Transverse colon (tissue), 4 donors: Measurements from ENCODE around the gene PLEKHG1. TPM values are rescaled to one million over a fixed set of nuclear protein-coding genes. Genes with fewer than 3 reads are reported as not detected.
A peak's percentile ranks its signal among the peaks of the same experiment; 100 is the strongest.

Experiments used
- DNase-seq: peaks from one replicate; pipeline ENCODE4 v3.0.0-alpha.2; 2019
- H3K27ac ChIP-seq, 4 donors: fragments of 200-600 bp; sonication (generic); 2 replicates each; pipeline ENCODE4 v1.5.1; 2016 to 2018; ENCODE audit warnings: inconsistent platforms in 4 of 4
- H3K27me3 ChIP-seq: fragments of 200-600 bp; sonication (generic); 2 replicates; pipeline ENCODE4 v1.5.1; 2017; ENCODE audit warnings: inconsistent platforms
- H3K36me3 ChIP-seq, 4 donors: fragments of 200-600 bp; sonication (generic); 2 replicates each; pipeline ENCODE4 v1.5.1; 2017 to 2019; ENCODE audit warnings: inconsistent platforms in 4 of 4
- H3K4me1 ChIP-seq, 4 donors: fragments of 200-600 bp; sonication (generic); 2 replicates each; pipeline ENCODE4 v1.5.1; 2017 to 2020; ENCODE audit warnings: inconsistent platforms in 4 of 4
- H3K4me3 ChIP-seq, 4 donors: fragments of 200-600 bp; sonication (generic); 1 replicate in 1 of 4; 2 replicates in 3 of 4; pipeline versions ENCODE4 v1.5.1 to v1.6.1; 2017 to 2019; ENCODE audit warnings: inconsistent platforms in 4 of 4
- H3K9me3 ChIP-seq, 2 donors: fragments of 200-600 bp; sonication (generic); 2 replicates each; pipeline ENCODE4 v1.5.1; 2017 to 2019; ENCODE audit warnings: inconsistent platforms in 2 of 2
- CTCF ChIP-seq, 5 experiments: fragments of 200-600 bp in 3 of 5; fragments of 450-650 bp in 2 of 5; sonication (generic) in 3 of 5; IDR thresholded peaks; 1 replicate in 2 of 5; 2 replicates in 3 of 5; pipeline ENCODE4 v1.5.1; 2016 to 2017; ENCODE audit warnings: antibody characterized with exemption in 5 of 5, inconsistent platforms in 3 of 5, mild to moderate bottlenecking in 2 of 5, moderate library complexity in 1 of 5
- EP300 ChIP-seq: sonication (generic); formaldehyde crosslinking; IDR thresholded peaks from one replicate; pipeline ENCODE4 v1.6.1; 2017; ENCODE audit warnings: antibody characterized with exemption, low read depth
- POLR2A ChIP-seq: fragments of 450-650 bp; IDR thresholded peaks from one replicate; pipeline ENCODE4 v1.6.1; 2016; ENCODE audit warnings: antibody characterized with exemption, mild to moderate bottlenecking, moderate library complexity
- POLR2AphosphoS5 ChIP-seq, 3 donors: sonication (generic); formaldehyde crosslinking; IDR thresholded peaks; one replicate each; pipeline ENCODE4 v1.6.1; 2016; ENCODE audit warnings: antibody characterized with exemption in 3 of 3
- WGBS, 2 donors: methylation state at CpG; one replicate each; pipeline ENCODE4 v1.1.5; 2018; ENCODE audit warnings: low coverage in 1 of 2; 5-methylcytosine and 5-hydroxymethylcytosine counted together
- in situ Hi-C, 4 donors: fragments of 200-750 bp; cut with MboI; loops; one replicate each; pipeline versions ENCODE4 v1.15.0 to v1.15.1; 2017; ENCODE audit warnings: low sequenced_read_pairs in 3 of 4, low pct_ligation_motif_present in 1 of 4, low pct_unique_long_range_greater_than_20kb in 1 of 4
- intact Hi-C: fragments of 100-400 bp; cut with DNase I; formaldehyde crosslinking; loops from one replicate; pipeline ENCODE4 v1.15.1; 2023; ENCODE audit warnings: low total_unique reads
- total RNA-seq, 4 donors: library from RNA; depleted of rRNA; stranded (reverse); fragments of >200 nt; gene quantifications; one replicate each; pipeline ENCODE4 v1.1.0, GENCODE V29; 2016

The PLEKHG1 gene
- total RNA-seq, 4 donors from 2014 or later: 35.4 to 93.9 (median 58.3) TPM

- Histone ChIP-seq H3K9me3 (no peaks in the 10 kb centered on the region), H3K4me1 (peaks cover under 1 to 51% (median 40%) of the 10 kb centered on the region in 4 donors), H3K27ac (no peak overlapping the region), H3K27me3 (no peaks in the 10 kb centered on the region), H3K36me3 (no peaks in the 10 kb centered on the region), H3K4me3 (no peak overlapping the region)
- WGBS, 2 donors: 84% methylated on average over 4 of the region's 4 CpGs; no CpG with 5 or more reads in 1 of the 2 donors
- intact Hi-C loops (no loop called here), in situ Hi-C loops (loop anchor here in 1 of 4 donors (25.0 kb wide), 1 partner anchor 190 kb away; no protein-coding TSS in a partner anchor)
- DNase-seq: no peak
- TF ChIP-seq CTCF (IDR thresholded peaks at IDR 0.05) (no peak), EP300 (no peak), POLR2AphosphoS5 (IDR thresholded peaks at IDR 0.05) (no peak), POLR2A (no peak)
Observed at GRCh38 chr6:150622476-150622875, 22.8 kb downstream of the PLEKHG1 start.

GRCh38 chr6:150622941-150623874 lies 23.5 kb downstream of the PLEKHG1 start:
- Histone ChIP-seq H3K4me1 (peaks cover 7 to 51% (median 41%) of the 10 kb centered on the region in 4 donors), H3K27me3 (no peaks in the 10 kb centered on the region), H3K36me3 (no peaks in the 10 kb centered on the region), H3K27ac (peak overlapping the region in 2 of 4 donors; percentile 11 to 32), H3K9me3 (no peaks in the 10 kb centered on the region), H3K4me3 (no peak overlapping the region)
- intact Hi-C loops (no loop called here), in situ Hi-C loops (loop anchor here in 1 of 4 donors (25.0 kb wide), 1 partner anchor 189 kb away; no protein-coding TSS in a partner anchor)
- TF ChIP-seq POLR2AphosphoS5 (IDR thresholded peaks at IDR 0.05): no peak
- no peak for TF ChIP-seq CTCF (IDR thresholded peaks at IDR 0.05)
- no peak for TF ChIP-seq EP300
- TF ChIP-seq POLR2A: no peak
- DNase-seq: no peak
- 72 to 84% methylated on average over 6 to 18 of the region's 18 CpGs for WGBS, 2 donors

GRCh38 chr6:150624191-150624590 lies 24.5 kb downstream of the PLEKHG1 start:
- Histone ChIP-seq H3K9me3 (no peaks in the 10 kb centered on the region), H3K27ac (no peak overlapping the region), H3K36me3 (no peaks in the 10 kb centered on the region), H3K4me1 (peaks cover 7 to 49% (median 41%) of the 10 kb centered on the region in 4 donors), H3K4me3 (no peak overlapping the region), H3K27me3 (no peaks in the 10 kb centered on the region)
- in situ Hi-C loops (loop anchor here in 1 of 4 donors (25.0 kb wide), 1 partner anchor 188 kb away; no protein-coding TSS in a partner anchor), intact Hi-C loops (loop anchor here (2.0 kb wide), 1 partner anchor 45 kb away; no protein-coding TSS in a partner anchor)
- no peak for TF ChIP-seq POLR2AphosphoS5 (IDR thresholded peaks at IDR 0.05)
- TF ChIP-seq EP300: no peak
- TF ChIP-seq CTCF (IDR thresholded peaks at IDR 0.05): no peak
- no peak for TF ChIP-seq POLR2A
- no peak for DNase-seq
- 90 to 96% methylated on average over 3 to 5 of the region's 5 CpGs for WGBS, 2 donors

GRCh38 chr6:150625927-150626326 lies 26.2 kb downstream of the PLEKHG1 start:
- no peak for DNase-seq
- 96 to 100% methylated on average over 4 of the region's 4 CpGs for WGBS, 2 donors
- Histone ChIP-seq H3K27ac (no peak overlapping the region), H3K9me3 (no peaks in the 10 kb centered on the region), H3K4me3 (no peak overlapping the region), H3K27me3 (no peaks in the 10 kb centered on the region), H3K4me1 (peaks cover 7 to 32% (median 25%) of the 10 kb centered on the region in 4 donors), H3K36me3 (no peaks in the 10 kb centered on the region)
- TF ChIP-seq CTCF (IDR thresholded peaks at IDR 0.05): no peak
- no peak for TF ChIP-seq POLR2AphosphoS5 (IDR thresholded peaks at IDR 0.05)
- no peak for TF ChIP-seq EP300
- no peak for TF ChIP-seq POLR2A
- in situ Hi-C loops (no loop called here), intact Hi-C loops (loop anchor here (2.0 kb wide), 1 partner anchor 43 kb away; no protein-coding TSS in a partner anchor)
